HEK293 (cell line): ENCODE measurements around the gene MCU.
A peak's percentile ranks its signal among the peaks of the same experiment; 100 is the strongest.
"Not testable (repeated sequence)": the region's sequence is repeated elsewhere in the genome, so short reads cannot be mapped to it uniquely, and the experiment has no call there.

Experiments
- CTCF ChIA-PET: fragments of 350-600 bp; formaldehyde crosslinking; extraction: SDS; loops from one replicate; lab custom pipeline; 2021; ENCODE audit warnings: antibody characterized with exemption; lab: Yijun Ruan, JAX
- POLR2A ChIA-PET: fragments of 300-600 bp; formaldehyde crosslinking; extraction: SDS; loops from one replicate; lab custom pipeline; 2020; ENCODE audit warnings: antibody characterized with exemption, inconsistent platforms; lab: Yijun Ruan, JAX
- H3K27ac ChIP-seq: fragments of 200-500 bp; sonication (Bioruptor generic); 2 replicates; pipeline ENCODE4 v1.5.1; 2014; ENCODE audit warnings: low read depth, low read length, control low read depth, inconsistent platforms; ENCODE audit errors: extremely low read depth
- H3K36me3 ChIP-seq, 2 experiments: fragments of 200-500 bp in 1 of 2; sonication (Bioruptor generic) in 1 of 2; 1 replicate in 1 of 2; 2 replicates in 1 of 2; pipeline ENCODE4 v1.5.1; 2014 to 2017; ENCODE audit warnings: inconsistent platforms in 2 of 2, low read length in 2 of 2; ENCODE audit not compliant: control insufficient read depth in 2 of 2, insufficient read depth in 1 of 2
- H3K4me1 ChIP-seq: fragments of 200-500 bp; sonication (Bioruptor generic); 2 replicates; pipeline ENCODE4 v1.5.1; 2014; ENCODE audit warnings: mild to moderate bottlenecking, low read length, inconsistent platforms; ENCODE audit not compliant: control insufficient read depth, insufficient read depth
- H3K4me3 ChIP-seq: 2 replicates; pipeline ENCODE4 v1.5.1; 2011; ENCODE audit warnings: low read depth, mild to moderate bottlenecking, control low read depth, low read length, moderate library complexity
- H3K9me3 ChIP-seq: fragments of 200-500 bp; sonication (Bioruptor generic); 2 replicates; pipeline ENCODE4 v1.5.1; 2014; ENCODE audit warnings: low read depth, low read length, inconsistent platforms; ENCODE audit not compliant: control insufficient read depth, insufficient read depth
- GFI1B ChIP-seq: fragments of 450-650 bp; formaldehyde crosslinking; IDR thresholded peaks from 2 replicates; pipeline ENCODE4 v1.5.1; 2016; ENCODE audit warnings: missing biosample characterization, missing genetic modification characterization
- GLI2 ChIP-seq: fragments of 450-650 bp; formaldehyde crosslinking; IDR thresholded peaks from 2 replicates; pipeline ENCODE4; 2017; ENCODE audit warnings: missing biosample characterization, missing genetic modification characterization, low read depth, borderline replicate concordance
- KLF9 ChIP-seq: fragments of 450-650 bp; formaldehyde crosslinking; IDR thresholded peaks from 2 replicates; pipeline ENCODE4 v1.5.1; 2016; ENCODE audit warnings: missing biosample characterization, missing genetic modification characterization, low read depth
- MEIS1 ChIP-seq: sonication (generic); formaldehyde crosslinking; IDR thresholded peaks from 2 replicates; pipeline ENCODE4 v1.8.1; 2022; ENCODE audit warnings: missing genetic modification reagents, mild to moderate bottlenecking, borderline replicate concordance
- MZF1 ChIP-seq: fragments of 450-650 bp; formaldehyde crosslinking; IDR thresholded peaks from 2 replicates; pipeline ENCODE4 v1.5.1; 2017; ENCODE audit warnings: missing biosample characterization, missing genetic modification characterization, borderline replicate concordance
- RBAK ChIP-seq: fragments of 450-650 bp; formaldehyde crosslinking; IDR thresholded peaks from 2 replicates; pipeline ENCODE4 v1.5.1; 2016; ENCODE audit warnings: missing biosample characterization, missing genetic modification characterization
- SCRT2 ChIP-seq: fragments of 450-650 bp; formaldehyde crosslinking; IDR thresholded peaks from 2 replicates; pipeline ENCODE4 v1.5.1; 2016; ENCODE audit warnings: missing biosample characterization, missing genetic modification characterization
- WT1 ChIP-seq: fragments of 450-650 bp; formaldehyde crosslinking; IDR thresholded peaks from 2 replicates; pipeline ENCODE4 v1.5.1; 2016; ENCODE audit warnings: missing biosample characterization, missing genetic modification characterization
- YY1 ChIP-seq: fragments of 450-650 bp; formaldehyde crosslinking; IDR thresholded peaks from 2 replicates; pipeline ENCODE4 v1.5.1; 2018; ENCODE audit warnings: missing biosample characterization, missing genetic modification characterization
- ZEB2 ChIP-seq: fragments of 450-650 bp; formaldehyde crosslinking; IDR thresholded peaks from 2 replicates; pipeline ENCODE4 v1.5.1; 2016; ENCODE audit warnings: missing biosample characterization, missing genetic modification characterization
- ZNF114 ChIP-seq: fragments of 450-650 bp; formaldehyde crosslinking; IDR thresholded peaks from 2 replicates; pipeline ENCODE4 v1.5.0; 2017; ENCODE audit warnings: missing biosample characterization, missing genetic modification characterization
- ZNF121 ChIP-seq: fragments of 450-650 bp; formaldehyde crosslinking; IDR thresholded peaks from 2 replicates; pipeline ENCODE4 v1.5.1; 2016; ENCODE audit warnings: missing biosample characterization, missing genetic modification characterization
- ZNF133 ChIP-seq: fragments of 450-650 bp; formaldehyde crosslinking; IDR thresholded peaks from 2 replicates; pipeline ENCODE4 v1.5.1; 2016; ENCODE audit warnings: missing biosample characterization, missing genetic modification characterization
- ZNF157 ChIP-seq: fragments of 450-650 bp; formaldehyde crosslinking; IDR thresholded peaks from 2 replicates; pipeline ENCODE4 v1.5.1; 2016; ENCODE audit warnings: missing biosample characterization, missing genetic modification characterization
- ZNF169 ChIP-seq: fragments of 450-650 bp; formaldehyde crosslinking; IDR thresholded peaks from 2 replicates; pipeline ENCODE4 v1.5.1; 2016; ENCODE audit warnings: missing biosample characterization, missing genetic modification characterization
- ZNF214 ChIP-seq: fragments of 450-650 bp; formaldehyde crosslinking; IDR thresholded peaks from 2 replicates; pipeline ENCODE4 v1.5.1; 2017; ENCODE audit warnings: missing biosample characterization, mild to moderate bottlenecking, missing genetic modification characterization, borderline replicate concordance
- ZNF350 ChIP-seq: fragments of 450-650 bp; formaldehyde crosslinking; IDR thresholded peaks from 2 replicates; pipeline ENCODE4 v1.5.0; 2017; ENCODE audit warnings: missing biosample characterization, mild to moderate bottlenecking, missing genetic modification characterization
- ZNF391 ChIP-seq: fragments of 450-650 bp; formaldehyde crosslinking; IDR thresholded peaks from 2 replicates; pipeline ENCODE4 v1.5.1; 2016; ENCODE audit warnings: low read depth, missing biosample characterization, missing genetic modification characterization, borderline replicate concordance
- ZNF48 ChIP-seq: fragments of 450-650 bp; formaldehyde crosslinking; IDR thresholded peaks from 2 replicates; pipeline ENCODE4 v1.5.1; 2016; ENCODE audit warnings: missing biosample characterization, missing genetic modification characterization
- ZNF639 ChIP-seq: fragments of 450-650 bp; formaldehyde crosslinking; IDR thresholded peaks from 2 replicates; pipeline ENCODE4 v1.5.1; 2016; ENCODE audit warnings: missing biosample characterization, missing genetic modification characterization
- ZNF707 ChIP-seq: fragments of 450-650 bp; formaldehyde crosslinking; IDR thresholded peaks from 2 replicates; pipeline ENCODE4 v1.5.1; 2016; ENCODE audit warnings: missing biosample characterization, missing genetic modification characterization
- ZXDB ChIP-seq: fragments of 450-650 bp; formaldehyde crosslinking; IDR thresholded peaks from 2 replicates; pipeline ENCODE4 v1.5.1; 2016; ENCODE audit warnings: missing biosample characterization, missing genetic modification characterization
- TF ChIP-seq, protein P1 (sequence below): fragments of 450-650 bp; IDR thresholded peaks from 2 replicates; pipeline ENCODE4 v1.5.1; 2018; ENCODE audit warnings: missing biosample characterization, missing genetic modification characterization

The MCU gene

GRCh38 chr10:72913287-72913686 is 221.3 kb downstream of the MCU start:
- TF ChIP-seq RBAK (tag by site-specific recombination) = no peak
- no peak for TF ChIP-seq ZNF707 (tag by site-specific recombination)
- TF ChIP-seq GLI2 (tag by site-specific recombination) = no peak
- TF ChIP-seq MZF1 = no peak
- TF ChIP-seq ZNF114 = no peak
- TF ChIP-seq, all 188 proteins: peak for 0
- H3K36me3 ChIP-seq = no peaks in the 10 kb centered on the region
- ChIA-PET POLR2A (no interaction called here), CTCF (no interaction called here)
- no peaks in the 10 kb centered on the region for H3K4me1 ChIP-seq
- H3K27ac ChIP-seq = no peak overlapping the region
- H3K9me3 ChIP-seq = no peaks in the 10 kb centered on the region
- H3K4me3 ChIP-seq = no peak overlapping the region

DNA sequence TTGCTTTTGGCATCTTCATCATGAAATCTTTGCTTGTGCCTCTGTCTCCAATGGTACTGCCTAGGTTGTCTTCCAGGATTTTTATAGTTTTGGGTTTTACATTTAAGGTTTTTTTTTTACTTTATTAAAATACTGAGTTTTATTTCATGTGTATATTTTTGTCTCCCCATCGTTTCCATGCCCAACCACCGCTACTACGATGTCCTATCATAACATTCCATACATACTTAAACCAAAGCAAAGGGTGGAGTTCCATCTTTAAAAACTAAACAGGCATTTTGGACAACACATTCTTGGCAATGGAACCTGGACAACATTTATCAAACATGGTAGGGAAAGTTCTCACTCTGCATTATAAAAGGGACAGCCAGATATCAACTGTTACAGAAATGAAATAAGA is 225.3 kb downstream of the MCU start:
- POLR2A ChIA-PET, H3K9me3 ChIP-seq, H3K4me1 ChIP-seq, H3K27ac ChIP-seq, H3K36me3 ChIP-seq, H3K4me3 ChIP-seq, CTCF ChIA-PET: not testable (repeated sequence)

DNA sequence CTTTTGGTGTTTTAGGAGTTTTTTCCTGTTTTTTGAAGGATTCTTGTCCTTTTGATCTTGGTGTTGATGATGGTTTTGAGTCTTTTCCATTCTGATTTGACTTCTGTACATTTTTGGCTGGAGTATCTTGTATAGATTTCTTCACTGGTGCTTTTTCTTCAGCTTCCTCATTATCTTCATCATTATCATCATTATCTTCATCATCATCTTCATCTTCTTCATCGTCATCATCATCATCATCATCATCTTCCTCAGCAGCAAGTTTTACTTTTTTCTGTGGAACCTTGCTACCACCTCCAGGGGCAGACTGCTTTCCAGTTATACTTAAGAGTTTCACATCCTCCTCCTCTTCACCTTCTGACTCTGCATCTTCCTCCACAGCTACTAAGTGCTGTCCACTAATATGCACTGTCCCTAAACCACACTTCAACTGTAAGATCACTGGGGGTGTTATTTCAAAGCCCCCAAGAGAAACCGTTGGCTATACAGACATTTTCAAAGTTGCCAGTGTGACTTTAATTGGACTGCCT is 225.9 kb downstream of the MCU start:
- H3K4me1 ChIP-seq, H3K27ac ChIP-seq, H3K9me3 ChIP-seq, POLR2A ChIA-PET, H3K36me3 ChIP-seq, H3K4me3 ChIP-seq: not testable (repeated sequence)
- TF ChIP-seq, protein P1, sequence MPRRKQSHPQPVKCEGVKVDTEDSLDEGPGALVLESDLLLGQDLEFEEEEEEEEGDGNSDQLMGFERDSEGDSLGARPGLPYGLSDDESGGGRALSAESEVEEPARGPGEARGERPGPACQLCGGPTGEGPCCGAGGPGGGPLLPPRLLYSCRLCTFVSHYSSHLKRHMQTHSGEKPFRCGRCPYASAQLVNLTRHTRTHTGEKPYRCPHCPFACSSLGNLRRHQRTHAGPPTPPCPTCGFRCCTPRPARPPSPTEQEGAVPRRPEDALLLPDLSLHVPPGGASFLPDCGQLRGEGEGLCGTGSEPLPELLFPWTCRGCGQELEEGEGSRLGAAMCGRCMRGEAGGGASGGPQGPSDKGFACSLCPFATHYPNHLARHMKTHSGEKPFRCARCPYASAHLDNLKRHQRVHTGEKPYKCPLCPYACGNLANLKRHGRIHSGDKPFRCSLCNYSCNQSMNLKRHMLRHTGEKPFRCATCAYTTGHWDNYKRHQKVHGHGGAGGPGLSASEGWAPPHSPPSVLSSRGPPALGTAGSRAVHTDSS (tag by site-specific recombination) = peak; percentile 99
- CTCF ChIA-PET = interaction anchor here (0.6 kb wide), 1 partner anchor 554 kb away, joined by 4 read pairs; no protein-coding TSS in a partner anchor

GRCh38 chr10:72918352-72918751 is 226.4 kb downstream of the MCU start:
- Histone ChIP-seq H3K9me3 (no peaks in the 10 kb centered on the region), H3K27ac (no peak overlapping the region), H3K4me1 (no peaks in the 10 kb centered on the region)
- POLR2A ChIA-PET = no interaction called here
- TF ChIP-seq ZNF707 (tag by site-specific recombination) = no peak
- no peak for TF ChIP-seq GFI1B
- no peak for TF ChIP-seq WT1 (tag by site-specific recombination)
- no peak for TF ChIP-seq ZNF157
- TF ChIP-seq SCRT2 = no peak
- TF ChIP-seq ZNF391 (tag by site-specific recombination) = no peak
- TF ChIP-seq ZEB2 (tag by site-specific recombination) = no peak
- TF ChIP-seq ZNF639 (tag by site-specific recombination) = no peak
- TF ChIP-seq YY1 (tag by site-specific recombination) = no peak
- no peak for TF ChIP-seq ZXDB
- TF ChIP-seq ZNF350 (tag by site-specific recombination) = no peak
- no peak for TF ChIP-seq ZNF133 (tag by site-specific recombination)
- no peak for TF ChIP-seq MEIS1 (CRISPR knock-in tag)
- no peak for TF ChIP-seq ZNF121 (tag by site-specific recombination)
- TF ChIP-seq KLF9 = no peak
- TF ChIP-seq ZNF169 = no peak
- no peak for TF ChIP-seq ZNF48
- TF ChIP-seq ZNF214 = no peak
- TF ChIP-seq, all 188 proteins: peak for 0
- CTCF ChIA-PET = interaction anchor here (0.6 kb wide), 1 partner anchor 555 kb away, joined by 4 read pairs; no protein-coding TSS in a partner anchor
- Histone ChIP-seq H3K36me3 (no peaks in the 10 kb centered on the region), H3K4me3 (no peak overlapping the region)
